ENCODE measurements around the gene WDR44. TPM values are rescaled to one million over a fixed set of nuclear protein-coding genes. Genes with fewer than 3 reads are reported as not detected.
A peak's percentile ranks its signal among the peaks of the same experiment; 100 is the strongest.

The WDR44 gene
- total RNA-seq, 1 donor from 2014 or later, result 14.6 TPM

DNA sequence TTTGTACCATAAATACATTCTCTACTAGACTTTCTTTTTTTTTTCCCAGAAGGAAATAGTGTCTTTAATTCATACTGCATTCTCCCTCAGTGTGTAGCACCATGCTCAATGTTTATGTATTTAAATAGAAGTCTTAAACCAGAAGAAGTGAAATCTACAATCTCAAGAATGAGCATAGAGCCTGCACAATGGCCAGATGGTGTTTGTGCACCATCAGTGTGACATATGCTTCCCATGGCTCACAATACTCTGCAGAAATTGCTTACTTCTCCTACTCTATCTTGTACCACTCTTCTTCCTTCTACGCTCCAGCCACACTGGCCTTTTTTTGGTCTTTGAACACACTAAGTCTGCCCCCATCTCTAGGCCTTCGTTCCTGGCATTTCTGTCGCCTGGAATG, 147.1 kb downstream of the WDR44 start:
- peaks cover 8% of the 10 kb centered on the region for H3K9me3 Mint-ChIP-seq (ENCODE audit: unreplicated experiment)
- no peak for TF ChIP-seq CTCF (IDR thresholded peaks at IDR 0.05; ENCODE audit: partially characterized antibody, unreplicated experiment)
- DNase-seq, result no peak
- no peaks in the 10 kb centered on the region for H3K36me3 Mint-ChIP-seq (ENCODE audit: unreplicated experiment)
- peaks cover 6% of the 10 kb centered on the region for H3K4me1 Mint-ChIP-seq (ENCODE audit: low read depth, unreplicated experiment)
- peak overlapping the region; percentile 57 for H3K4me3 Mint-ChIP-seq (ENCODE audit: unreplicated experiment)
- peaks cover 5% of the 10 kb centered on the region for H3K27me3 Mint-ChIP-seq (ENCODE audit: unreplicated experiment)
- H3K27ac Mint-ChIP-seq (ENCODE audit: unreplicated experiment), result peak overlapping the region; percentile 88

- peaks cover 8% of the 10 kb centered on the region for H3K9me3 Mint-ChIP-seq (ENCODE audit: unreplicated experiment)
- TF ChIP-seq CTCF (IDR thresholded peaks at IDR 0.05; ENCODE audit: partially characterized antibody, unreplicated experiment), result no peak
Measured at GRCh38 chrX:118493653-118494297, 147.9 kb downstream of the WDR44 start.

GRCh38 chrX:118495061-118495921, 149.4 kb downstream of the WDR44 start, which contains the start of gene DOCK11:
DOCK11 (plus strand) TSS chrX:118495815; CDS start chrX:118495972, 157 bp downstream.
- no peak for TF ChIP-seq CTCF (IDR thresholded peaks at IDR 0.05; ENCODE audit: partially characterized antibody, unreplicated experiment)
- H3K4me3 Mint-ChIP-seq (ENCODE audit: unreplicated experiment), result peak within 1 kb of the TSS; percentile 92
- H3K4me1 Mint-ChIP-seq (ENCODE audit: low read depth, unreplicated experiment), result peaks cover 11% of the 10 kb centered on the region
- DNase-seq, result peak; percentile 80
- H3K9me3 Mint-ChIP-seq (ENCODE audit: unreplicated experiment), result peaks cover 8% of the 10 kb centered on the region
- no peaks in the 10 kb centered on the region for H3K36me3 Mint-ChIP-seq (ENCODE audit: unreplicated experiment)
- peaks cover 5% of the 10 kb centered on the region for H3K27me3 Mint-ChIP-seq (ENCODE audit: unreplicated experiment)
- H3K27ac Mint-ChIP-seq (ENCODE audit: unreplicated experiment), result peak within 1 kb of the TSS; percentile 91

More at GRCh38 chrX:118493653-118494297, 147.9 kb downstream of the WDR44 start:
- Mint-ChIP-seq H3K4me3 (ENCODE audit: unreplicated experiment) (no peak overlapping the region), H3K27me3 (ENCODE audit: unreplicated experiment) (peaks cover 5% of the 10 kb centered on the region), H3K36me3 (ENCODE audit: unreplicated experiment) (no peaks in the 10 kb centered on the region), H3K27ac (ENCODE audit: unreplicated experiment) (no peak overlapping the region), H3K4me1 (ENCODE audit: low read depth, unreplicated experiment) (peaks cover 8% of the 10 kb centered on the region)
- DNase-seq, result no peak

- Mint-ChIP-seq H3K27me3 (ENCODE audit: unreplicated experiment) (peaks cover 3% of the 10 kb centered on the region), H3K9me3 (ENCODE audit: unreplicated experiment) (peaks cover 8% of the 10 kb centered on the region), H3K27ac (ENCODE audit: unreplicated experiment) (peak overlapping the region; percentile 91), H3K4me1 (ENCODE audit: low read depth, unreplicated experiment) (peaks cover 11% of the 10 kb centered on the region), H3K4me3 (ENCODE audit: unreplicated experiment) (peak overlapping the region; percentile 92), H3K36me3 (ENCODE audit: unreplicated experiment) (no peaks in the 10 kb centered on the region)
- peak; percentile 52 for DNase-seq
- no peak for TF ChIP-seq CTCF (IDR thresholded peaks at IDR 0.05; ENCODE audit: partially characterized antibody, unreplicated experiment)
Measured at GRCh38 chrX:118495958-118496762, 150.3 kb downstream of the WDR44 start.

Measured in glutamatergic neuron (in vitro differentiated cells).